Dedifferentiated amniotic fluid mesenchymal stem cell (primary cell): ENCODE results near the gene DDX41.
"Not testable (repeated sequence)": the region's sequence is repeated elsewhere in the genome, so short reads cannot be mapped to it uniquely, and the experiment has no call there.

ENCODE experiments used
- DNase-seq: peaks from one replicate; pipeline ENCODE4 v3.0.0-alpha.2; 2016; ENCODE audit errors: extremely low spot score

DDX41 gene

GRCh38 chr5:177498013-177498787 is 18.6 kb downstream of the DDX41 start:
- DNase-seq, result no peak

GRCh38 chr5:177497292-177498012 is 19.3 kb downstream of the DDX41 start, which contains the start of gene PDLIM7:
Gene PDLIM7, minus strand, starts transcription at chr5:177497604. Its CDS starts 1,092 bp downstream, at chr5:177496512.
- peak; percentile 94 for DNase-seq

GRCh38 chr5:177496727-177497291 is 20.0 kb downstream of the DDX41 start:
- peak; percentile 90 for DNase-seq

GRCh38 chr5:177496070-177496726 is 20.6 kb downstream of the DDX41 start:
- DNase-seq, result no peak

GRCh38 chr5:177495243-177496060 is 21.3 kb downstream of the DDX41 start:
- DNase-seq, result peak; percentile 74

GRCh38 chr5:177494346-177495195 is 22.2 kb downstream of the DDX41 start:
- peak; percentile 78 for DNase-seq

GRCh38 chr5:177493795-177494345 is 22.9 kb downstream of the DDX41 start:
- DNase-seq, result no peak

GRCh38 chr5:177492841-177493240 is 23.9 kb downstream of the DDX41 start:
- no peak for DNase-seq

- DNase-seq, result no peak
These were observed 24.6 kb downstream of the DDX41 start for GRCh38 chr5:177491983-177492746.

- DNase-seq, result no peak
These were observed 25.3 kb downstream of the DDX41 start for GRCh38 chr5:177491429-177491945.

- no peak for DNase-seq
These were observed 25.8 kb downstream of the DDX41 start for GRCh38 chr5:177490992-177491391.

- no peak for DNase-seq
These were observed 26.3 kb downstream of the DDX41 start for GRCh38 chr5:177490311-177490991.

- no peak for DNase-seq
These were observed 27.5 kb downstream of the DDX41 start for GRCh38 chr5:177489119-177489716.

- no peak for DNase-seq
These were observed 28.8 kb downstream of the DDX41 start for GRCh38 chr5:177487975-177488374.

GRCh38 chr5:177487144-177487543 is 29.6 kb downstream of the DDX41 start:
- no peak for DNase-seq

- no peak for DNase-seq
These were observed 30.5 kb downstream of the DDX41 start for GRCh38 chr5:177486256-177486655.

GRCh38 chr5:177485753-177486152 is 31.0 kb downstream of the DDX41 start:
- DNase-seq, result not testable (repeated sequence)
